Measurements from ENCODE around the gene IFT122. TPM values are rescaled to one million over a fixed set of nuclear protein-coding genes. Genes with fewer than 3 reads are reported as not detected.
A peak's percentile ranks its signal among the peaks of the same experiment; 100 is the strongest.
"Not testable (repeated sequence)": the region's sequence is repeated elsewhere in the genome, so short reads cannot be mapped to it uniquely, and the experiment has no call there.

Gene IFT122
- total RNA-seq, 1 donor from 2014 or later = 37.6 TPM

- no peak for DNase-seq (ENCODE audit: low spot score)
Observed at GRCh38 chr3:129540776-129541516, 100.9 kb downstream of the IFT122 start.

- no peak for DNase-seq (ENCODE audit: low spot score)
Observed at GRCh38 chr3:129542747-129543146, 102.7 kb downstream of the IFT122 start.

GRCh38 chr3:129543156-129543790, 103.2 kb downstream of the IFT122 start, which contains the start of gene H1-8:
Gene H1-8 (plus strand): TSS chr3:129543175. CDS start chr3:129543219, 44 bp downstream.
- no peak for DNase-seq (ENCODE audit: low spot score)

- DNase-seq (ENCODE audit: low spot score) = no peak
Observed at GRCh38 chr3:129543999-129544398, 104.0 kb downstream of the IFT122 start.

GRCh38 chr3:129545951-129546350, 105.9 kb downstream of the IFT122 start:
- DNase-seq (ENCODE audit: low spot score) = not testable (repeated sequence)

GRCh38 chr3:129547241-129547640, 107.2 kb downstream of the IFT122 start:
- no peak for DNase-seq (ENCODE audit: low spot score)

- DNase-seq (ENCODE audit: low spot score) = no peak
Observed at GRCh38 chr3:129548104-129548965, 108.3 kb downstream of the IFT122 start.

GRCh38 chr3:129549006-129549800, 109.2 kb downstream of the IFT122 start:
- no peak for DNase-seq (ENCODE audit: low spot score)

GRCh38 chr3:129549805-129550204, 109.8 kb downstream of the IFT122 start:
- DNase-seq (ENCODE audit: low spot score) = no peak

- DNase-seq (ENCODE audit: low spot score) = no peak
Observed at GRCh38 chr3:129552287-129553050, 112.4 kb downstream of the IFT122 start.

- no peak for DNase-seq (ENCODE audit: low spot score)
Observed at GRCh38 chr3:129553171-129553570, 113.1 kb downstream of the IFT122 start.

GRCh38 chr3:129553719-129554118, 113.7 kb downstream of the IFT122 start:
- DNase-seq (ENCODE audit: low spot score) = no peak

- no peak for DNase-seq (ENCODE audit: low spot score)
Observed at GRCh38 chr3:129554356-129555152, 114.5 kb downstream of the IFT122 start.

GRCh38 chr3:129555153-129555550, 115.1 kb downstream of the IFT122 start:
- DNase-seq (ENCODE audit: low spot score) = no peak

- DNase-seq (ENCODE audit: low spot score) = no peak
Observed at GRCh38 chr3:129555616-129556357, 115.8 kb downstream of the IFT122 start.

- DNase-seq (ENCODE audit: low spot score) = no peak
Observed at GRCh38 chr3:129556358-129556695, 116.3 kb downstream of the IFT122 start.

GRCh38 chr3:129556890-129557547, 117.0 kb downstream of the IFT122 start:
- DNase-seq (ENCODE audit: low spot score) = no peak

GRCh38 chr3:129557548-129557894, 117.5 kb downstream of the IFT122 start:
- peak; percentile 59 for DNase-seq (ENCODE audit: low spot score)
